Osteoblast (primary cell): ENCODE results near the gene CIDEA. TPM values are rescaled to one million over a fixed set of nuclear protein-coding genes. Genes with fewer than 3 reads are reported as not detected.

ENCODE experiments used
- DNase-seq: peaks from one replicate; pipeline ENCODE4 v3.0.0; 2011; ENCODE audit warnings: low spot score, mixed read lengths; ENCODE audit not compliant: insufficient read length; ENCODE audit errors: missing footprints
- H2AFZ ChIP-seq: 2 replicates; pipeline ENCODE4 v1.6.0; 2011; ENCODE audit warnings: mild to moderate bottlenecking, low read length
- H3K27ac ChIP-seq: 2 replicates; pipeline ENCODE4 v1.5.1; 2011; ENCODE audit warnings: mild to moderate bottlenecking, low read depth, low read length, moderate library complexity
- H3K27me3 ChIP-seq: 2 replicates; pipeline ENCODE4 v1.6.0; 2012; ENCODE audit warnings: mild to moderate bottlenecking, control low read depth, inconsistent platforms, low read length, moderate library complexity; ENCODE audit not compliant: insufficient read depth
- H3K36me3 ChIP-seq: 2 replicates; pipeline ENCODE4 v1.5.1; 2011; ENCODE audit warnings: mild to moderate bottlenecking, low read length, control low read depth, moderate library complexity; ENCODE audit not compliant: insufficient read depth
- H3K4me1 ChIP-seq: 2 replicates; pipeline ENCODE4 v1.5.1; 2011; ENCODE audit warnings: mild to moderate bottlenecking, low read length, control low read depth, moderate library complexity; ENCODE audit not compliant: insufficient read depth
- H3K4me2 ChIP-seq: 2 replicates; pipeline ENCODE4 v1.6.0; 2011; ENCODE audit warnings: mild to moderate bottlenecking, low read length; ENCODE audit not compliant: insufficient read depth
- H3K4me3 ChIP-seq: fragments of 200-600 bp; sonication (generic); 3 replicates; pipeline ENCODE4 v1.5.1; 2012; ENCODE audit warnings: mild to moderate bottlenecking, low read length, inconsistent platforms; ENCODE audit not compliant: insufficient read depth
- H3K79me2 ChIP-seq: 2 replicates; pipeline ENCODE4 v1.6.0; 2012; ENCODE audit warnings: mild to moderate bottlenecking, low read length, control low read depth, inconsistent platforms; ENCODE audit not compliant: insufficient read depth
- H3K9me3 ChIP-seq: 2 replicates; pipeline ENCODE4 v1.5.1; 2011; ENCODE audit warnings: low read depth, low read length, control low read depth
- H4K20me1 ChIP-seq: 2 replicates; pipeline ENCODE4 v1.6.0; 2012; ENCODE audit warnings: mild to moderate bottlenecking, low read length, control low read depth; ENCODE audit not compliant: insufficient read depth
- CTCF ChIP-seq: IDR thresholded peaks from 2 replicates; pipeline ENCODE4 v1.5.1; 2011; ENCODE audit warnings: mild to moderate bottlenecking, low read depth, low read length, moderate library complexity; ENCODE audit errors: extremely low read depth
- total RNA-seq: library from RNA; depleted of rRNA; stranded (reverse); fragments of >200 nt; gene quantifications from 2 replicates; pipeline ENCODE4 v1.2.3, GENCODE V29; 2012

CIDEA gene
- total RNA-seq, 1 donor, result not detected

GRCh38 chr18:12304351-12305210 is 50.4 kb downstream of the CIDEA start:
- Histone ChIP-seq H4K20me1 (peaks cover 14% of the 10 kb centered on the region), H3K4me2 (no peak overlapping the region), H3K4me1 (peaks cover 10% of the 10 kb centered on the region), H3K36me3 (peaks cover 4% of the 10 kb centered on the region), H3K27ac (no peak overlapping the region), H2AFZ (no peak overlapping the region), H3K4me3 (no peak overlapping the region), H3K79me2 (peaks cover 32% of the 10 kb centered on the region), H3K27me3 (no peaks in the 10 kb centered on the region), H3K9me3 (no peaks in the 10 kb centered on the region)
- no peak for DNase-seq
- no peak for TF ChIP-seq CTCF

GRCh38 chr18:12305211-12305610 is 51.0 kb downstream of the CIDEA start:
- Histone ChIP-seq H3K9me3 (no peaks in the 10 kb centered on the region), H3K27me3 (no peaks in the 10 kb centered on the region), H3K4me1 (peaks cover 14% of the 10 kb centered on the region), H3K4me2 (no peak overlapping the region), H3K36me3 (peaks cover 9% of the 10 kb centered on the region), H3K27ac (no peak overlapping the region), H3K79me2 (peaks cover 38% of the 10 kb centered on the region), H3K4me3 (no peak overlapping the region), H4K20me1 (peaks cover 18% of the 10 kb centered on the region), H2AFZ (no peak overlapping the region)
- DNase-seq, result no peak
- TF ChIP-seq CTCF, result no peak

GRCh38 chr18:12305930-12306629 is 51.9 kb downstream of the CIDEA start:
- Histone ChIP-seq H3K36me3 (peaks cover 16% of the 10 kb centered on the region), H3K9me3 (no peaks in the 10 kb centered on the region), H3K4me2 (peak overlapping the region; percentile 94), H2AFZ (no peak overlapping the region), H3K79me2 (peaks cover 46% of the 10 kb centered on the region), H3K4me1 (peaks cover 14% of the 10 kb centered on the region), H3K27me3 (no peaks in the 10 kb centered on the region), H4K20me1 (peaks cover 26% of the 10 kb centered on the region), H3K4me3 (peak overlapping the region; percentile 95), H3K27ac (peak overlapping the region; percentile 63)
- DNase-seq, result no peak
- TF ChIP-seq CTCF, result no peak
